Coronary artery (tissue), 2 donors: ENCODE data around the gene COPG2.

Source experiments
- DNase-seq: peaks from one replicate; pipeline ENCODE4 v3.0.0-alpha.2; 2017; ENCODE audit warnings: low spot score
- H3K27ac ChIP-seq, 2 donors: fragments of 200-600 bp; sonication (generic); one replicate each; pipeline ENCODE4 v1.5.1; 2016 to 2019
- H3K4me3 ChIP-seq: fragments of 200-600 bp; sonication (generic); 2 replicates; pipeline ENCODE4 v1.5.1; 2016; ENCODE audit warnings: mild to moderate bottlenecking, moderate library complexity
- TF ChIP-seq, protein P1 (sequence below): fragments of 200-600 bp; sonication (generic); IDR thresholded peaks from one replicate; pipeline ENCODE4 v1.5.1; 2019; ENCODE audit warnings: antibody characterized with exemption

COPG2 gene

DNA sequence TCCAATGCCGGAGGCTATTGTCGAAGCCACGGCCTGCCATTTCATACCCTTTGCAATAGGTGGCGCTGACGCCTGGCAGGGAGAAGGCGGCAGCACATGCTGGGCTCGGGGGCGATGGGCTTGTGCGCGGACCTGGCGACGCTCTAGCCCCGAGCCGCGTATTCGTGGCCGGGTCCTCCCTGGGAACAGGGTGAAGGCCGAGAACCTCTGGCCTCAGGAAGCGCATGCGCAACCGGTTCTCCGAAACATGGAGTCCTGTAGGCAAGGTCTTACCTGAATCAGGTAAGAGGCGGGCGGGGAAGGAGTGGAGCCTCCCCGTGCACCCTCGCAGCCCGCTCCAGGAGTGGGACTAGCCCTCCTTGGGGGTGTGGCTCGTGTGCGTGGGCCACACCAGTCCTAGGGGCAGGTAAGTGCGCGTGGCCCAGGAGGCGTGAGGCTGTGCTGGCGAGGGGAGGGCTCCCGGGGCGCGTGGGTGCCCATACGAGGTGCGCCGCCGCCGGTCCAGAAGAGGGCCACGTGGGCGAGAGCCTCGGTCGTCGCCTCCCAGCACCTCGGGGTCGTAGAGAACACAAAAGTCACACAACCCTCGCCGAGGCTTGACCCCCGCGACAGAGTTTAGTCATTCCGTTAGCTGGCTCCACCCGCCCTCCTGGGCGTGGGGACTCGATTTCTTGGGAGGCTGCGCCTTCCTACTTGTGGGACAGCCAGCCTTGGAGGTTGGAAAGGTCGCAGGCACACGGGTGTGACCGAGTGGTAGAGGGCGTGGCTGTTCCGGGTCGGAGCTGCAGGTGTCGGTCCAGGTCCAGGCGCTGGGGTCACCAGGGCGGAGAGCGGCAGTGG is 182.2 kb downstream of the COPG2 start:
- DNase-seq, result no peak
- TF ChIP-seq, protein P1, sequence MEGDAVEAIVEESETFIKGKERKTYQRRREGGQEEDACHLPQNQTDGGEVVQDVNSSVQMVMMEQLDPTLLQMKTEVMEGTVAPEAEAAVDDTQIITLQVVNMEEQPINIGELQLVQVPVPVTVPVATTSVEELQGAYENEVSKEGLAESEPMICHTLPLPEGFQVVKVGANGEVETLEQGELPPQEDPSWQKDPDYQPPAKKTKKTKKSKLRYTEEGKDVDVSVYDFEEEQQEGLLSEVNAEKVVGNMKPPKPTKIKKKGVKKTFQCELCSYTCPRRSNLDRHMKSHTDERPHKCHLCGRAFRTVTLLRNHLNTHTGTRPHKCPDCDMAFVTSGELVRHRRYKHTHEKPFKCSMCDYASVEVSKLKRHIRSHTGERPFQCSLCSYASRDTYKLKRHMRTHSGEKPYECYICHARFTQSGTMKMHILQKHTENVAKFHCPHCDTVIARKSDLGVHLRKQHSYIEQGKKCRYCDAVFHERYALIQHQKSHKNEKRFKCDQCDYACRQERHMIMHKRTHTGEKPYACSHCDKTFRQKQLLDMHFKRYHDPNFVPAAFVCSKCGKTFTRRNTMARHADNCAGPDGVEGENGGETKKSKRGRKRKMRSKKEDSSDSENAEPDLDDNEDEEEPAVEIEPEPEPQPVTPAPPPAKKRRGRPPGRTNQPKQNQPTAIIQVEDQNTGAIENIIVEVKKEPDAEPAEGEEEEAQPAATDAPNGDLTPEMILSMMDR, result peak; percentile 24
- peak overlapping the region; percentile 76 for H3K4me3 ChIP-seq
- H3K27ac ChIP-seq, result peak overlapping the region in 1 of 2 donors; percentile 8

DNA sequence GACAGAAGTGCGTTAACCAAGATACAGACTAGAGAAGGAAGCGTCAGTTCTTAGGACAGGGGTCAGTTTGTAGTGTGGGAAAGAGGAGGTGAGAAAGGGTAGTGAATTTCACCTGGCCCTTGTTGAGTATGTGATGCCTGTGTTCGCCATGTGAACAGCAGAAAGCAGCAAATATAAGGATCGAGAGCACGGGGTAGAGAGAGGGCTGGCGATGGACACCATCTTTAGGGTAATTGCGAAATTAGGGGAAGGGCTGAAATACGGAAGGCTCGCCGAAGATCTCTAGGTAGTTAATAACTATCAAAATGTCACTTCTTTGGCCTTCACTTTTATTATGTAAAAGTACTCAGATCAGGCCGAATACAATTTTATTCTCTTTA is 182.8 kb downstream of the COPG2 start:
- Histone ChIP-seq H3K27ac (no peak overlapping the region), H3K4me3 (peak overlapping the region; percentile 76)
- TF ChIP-seq, protein P1, result no peak
- no peak for DNase-seq

DNA sequence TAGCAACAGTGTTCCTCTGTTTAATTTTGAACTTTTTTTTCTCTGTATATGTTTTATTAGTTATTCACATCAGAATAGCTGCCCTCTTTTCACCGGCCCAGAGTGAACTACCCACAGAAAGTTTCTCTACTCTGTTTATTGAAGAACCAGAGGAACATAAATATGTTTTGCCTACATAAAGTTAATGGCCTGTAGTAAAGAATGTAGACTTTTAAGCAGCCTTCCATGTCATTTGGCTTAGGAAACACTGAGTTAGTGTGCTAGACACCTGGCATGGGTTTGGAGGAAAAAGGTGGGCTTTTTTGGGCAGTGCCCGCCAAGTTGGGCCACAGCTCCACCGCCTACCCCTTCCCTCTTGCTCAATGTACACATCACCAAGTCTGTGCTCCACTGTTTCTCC is 185.5 kb downstream of the COPG2 start:
- no peak overlapping the region for H3K27ac ChIP-seq
- H3K4me3 ChIP-seq, result no peak overlapping the region
- TF ChIP-seq, protein P1, result no peak
- DNase-seq, result no peak

DNA sequence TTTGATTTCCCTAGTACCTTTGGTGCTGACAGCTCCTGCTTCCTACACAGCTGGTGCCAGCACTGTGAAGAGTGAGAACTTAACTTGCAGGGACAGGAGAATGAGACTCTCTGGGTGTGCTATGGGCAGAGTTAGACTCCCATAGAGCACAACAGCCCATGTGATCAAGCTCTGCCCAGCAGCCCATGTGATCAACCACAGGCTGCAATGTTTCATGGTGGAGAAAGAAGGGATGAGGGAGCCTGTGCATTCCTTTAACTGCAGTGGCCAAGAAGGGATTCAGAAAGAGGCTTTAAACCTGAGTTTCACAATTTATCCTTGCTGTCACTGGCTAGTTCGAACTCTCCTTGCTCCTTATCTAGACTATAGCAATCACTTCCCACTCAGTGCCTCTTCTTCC is 186.7 kb downstream of the COPG2 start:
- Histone ChIP-seq H3K4me3 (no peak overlapping the region), H3K27ac (no peak overlapping the region)
- no peak for DNase-seq
- TF ChIP-seq, protein P1, result no peak

DNA sequence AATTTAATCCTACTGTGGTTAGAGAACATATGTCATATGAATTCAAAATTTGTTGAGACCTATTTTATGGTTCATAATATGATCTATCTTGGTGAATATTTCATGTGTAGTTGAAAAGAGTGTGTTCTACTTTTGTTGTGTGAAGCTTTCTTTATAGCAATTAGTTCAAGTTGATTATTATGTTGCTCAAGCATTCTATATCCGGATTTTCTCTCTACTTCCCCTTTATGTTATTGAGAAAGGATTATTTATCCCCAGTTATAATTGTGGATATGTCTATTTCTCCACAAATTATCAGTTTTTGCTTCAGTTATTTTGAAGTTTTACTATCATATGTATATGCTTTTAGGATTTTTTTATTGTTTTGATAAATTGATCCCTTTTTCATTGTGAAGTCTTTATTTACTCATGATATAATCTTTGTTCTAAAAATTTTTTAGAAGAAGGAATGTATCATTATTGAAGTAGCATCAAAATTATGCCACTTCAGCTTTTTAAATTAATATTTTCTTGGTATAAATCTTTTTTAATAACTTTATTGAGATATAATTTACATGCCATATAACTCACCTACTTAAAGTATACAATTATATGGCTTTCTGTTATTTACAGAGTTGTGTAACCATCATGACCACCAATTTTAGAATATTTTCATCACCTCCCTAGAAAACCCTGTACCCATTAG is 188.7 kb downstream of the COPG2 start:
- no peak overlapping the region for H3K27ac ChIP-seq
- no peak for DNase-seq
- TF ChIP-seq, protein P1, result no peak
- H3K4me3 ChIP-seq, result no peak overlapping the region

DNA sequence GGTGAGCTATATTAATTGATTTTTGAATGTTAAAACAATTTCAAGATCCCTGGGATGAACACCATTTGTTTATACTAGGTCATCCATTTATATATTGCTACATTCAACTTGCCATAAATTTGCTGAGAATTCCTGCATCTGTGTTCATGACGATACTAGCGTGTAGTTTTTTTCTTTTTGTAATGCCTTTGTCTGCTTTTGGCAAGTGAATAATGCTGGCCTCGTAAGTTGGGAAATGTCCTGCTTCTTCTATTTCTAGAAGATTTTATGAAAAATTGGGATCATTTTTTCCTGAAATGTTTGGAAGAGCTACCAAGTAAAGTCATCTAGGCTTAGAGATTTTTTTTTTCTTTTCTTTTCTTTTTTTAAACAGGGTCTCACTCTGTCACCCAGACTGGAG is 189.6 kb downstream of the COPG2 start:
- DNase-seq, result no peak
- TF ChIP-seq, protein P1, result no peak
- Histone ChIP-seq H3K4me3 (no peak overlapping the region), H3K27ac (no peak overlapping the region)
